Upper lobe of left lung (tissue), 4 donors: ENCODE measurements around the gene GNPDA2.

ENCODE experiments used
- CTCF ChIP-seq, 6 experiments: fragments of 450-650 bp in 4 of 6; fragments of 200-600 bp in 2 of 6; sonication (generic) in 2 of 6; IDR thresholded peaks; one replicate each; pipeline ENCODE4 v1.5.1; 2016 to 2019; ENCODE audit warnings: antibody characterized with exemption in 6 of 6
- EP300 ChIP-seq, 4 donors: sonication (generic); formaldehyde crosslinking; IDR thresholded peaks; one replicate each; pipeline ENCODE4 v1.5.1; 2017; ENCODE audit warnings: antibody characterized with exemption in 4 of 4, control low read depth in 2 of 4
- POLR2A ChIP-seq, 4 donors: fragments of 450-650 bp; IDR thresholded peaks; one replicate each; pipeline ENCODE4 v1.5.1; 2016 to 2017; ENCODE audit warnings: antibody characterized with exemption in 4 of 4, mild to moderate bottlenecking in 2 of 4
- POLR2AphosphoS5 ChIP-seq, 2 donors: sonication (generic); formaldehyde crosslinking; IDR thresholded peaks; one replicate each; pipeline ENCODE4 v1.5.1; 2017; ENCODE audit warnings: antibody characterized with exemption in 2 of 2

- TF ChIP-seq CTCF (IDR thresholded peaks at IDR 0.05) (no peak), EP300 (IDR thresholded peaks at IDR 0.05) (no peak), POLR2A (IDR thresholded peaks at IDR 0.05) (no peak), POLR2AphosphoS5 (IDR thresholded peaks at IDR 0.05) (no peak)
Observed at GRCh38 chr4:44772340-44772739, 46.0 kb upstream of the GNPDA2 start.
